B cell (primary cell): ENCODE data around the gene CBX2. TPM values are rescaled to one million over a fixed set of nuclear protein-coding genes. Genes with fewer than 3 reads are reported as not detected.
A peak's percentile ranks its signal among the peaks of the same experiment; 100 is the strongest.

Experiments used
- ATAC-seq: fragments of 200-7000 bp; cut with Tn5 transposase; one replicate; pipeline ENCODE4 v1.10.0; 2021; ENCODE audit warnings: low read depth, mild to moderate bottlenecking, moderate number of reproducible peaks, moderate library complexity
- CTCF ChIA-PET: fragments of 350-600 bp; sonication (Branson Sonifier 250); formaldehyde crosslinking; loops from one replicate; lab custom pipeline; 2021; ENCODE audit warnings: antibody characterized with exemption, inconsistent platforms; lab: Charles Lee
- POLR2A ChIA-PET: fragments of 350-600 bp; sonication (Branson Sonifier 250); formaldehyde crosslinking; loops from one replicate; lab custom pipeline; 2021; ENCODE audit warnings: antibody characterized with exemption; lab: Charles Lee
- DNase-seq: peaks from one replicate; pipeline ENCODE4 v3.0.0; 2013
- H2AFZ ChIP-seq: 2 replicates; pipeline ENCODE4 v1.6.1; 2012; ENCODE audit warnings: mild to moderate bottlenecking, low read depth, low read length; ENCODE audit not compliant: insufficient read depth, poor library complexity, severe bottlenecking
- H3K27ac ChIP-seq, 2 donors: 1 replicate in 1 of 2; 2 replicates in 1 of 2; pipeline ENCODE4 v1.5.1; 2012 to 2013; ENCODE audit warnings: low read length in 2 of 2, mild to moderate bottlenecking in 2 of 2, moderate library complexity in 1 of 2
- H3K27me3 ChIP-seq, 4 experiments: fragments of 200-600 bp in 1 of 4; sonication (generic) in 1 of 4; replicated peaks in 1 of 4; 1 replicate in 2 of 4; 2 replicates in 2 of 4; pipeline versions ENCODE4 v1.6.1 to v1.7.0; 2013 to 2016; ENCODE audit warnings: low read length in 3 of 4, mild to moderate bottlenecking in 2 of 4, mixed read lengths in 1 of 4, moderate library complexity in 1 of 4; ENCODE audit not compliant: insufficient read depth in 4 of 4, control insufficient read depth in 3 of 4; ENCODE audit errors: control extremely low read depth in 1 of 4
- H3K36me3 ChIP-seq, 2 experiments: replicated peaks in 1 of 2; 1 replicate in 1 of 2; 2 replicates in 1 of 2; pipeline versions ENCODE4 v1.6.1 to v1.7.1; 2013; ENCODE audit warnings: low read length in 1 of 2; ENCODE audit not compliant: insufficient read depth in 2 of 2, control insufficient read depth in 1 of 2; ENCODE audit errors: control extremely low read depth in 1 of 2, extremely low read depth in 1 of 2
- H3K4me1 ChIP-seq, 2 donors: fragments of 200-600 bp in 1 of 2; sonication (generic) in 1 of 2; 1 replicate in 1 of 2; 2 replicates in 1 of 2; pipeline versions ENCODE4 v1.5.1 to v1.6.1; 2013 to 2017; ENCODE audit warnings: low read length in 2 of 2; ENCODE audit not compliant: control insufficient read depth in 2 of 2, insufficient read depth in 2 of 2
- H3K4me2 ChIP-seq: replicated peaks from 2 replicates; pipeline ENCODE3; 2012; ENCODE audit warnings: mild to moderate bottlenecking, low read depth, low read length; ENCODE audit not compliant: poor library complexity, severe bottlenecking
- H3K4me3 ChIP-seq, 5 experiments: fragments of 200-600 bp in 1 of 5; sonication (generic) in 1 of 5; 1 replicate in 3 of 5; 2 replicates in 2 of 5; pipeline versions ENCODE4 v1.5.1 to v1.7.0; 2011 to 2016; ENCODE audit warnings: low read length in 4 of 5, mild to moderate bottlenecking in 4 of 5, low read depth in 2 of 5, control low read depth in 1 of 5, moderate library complexity in 1 of 5; ENCODE audit not compliant: insufficient read depth in 1 of 5; ENCODE audit errors: control extremely low read depth in 1 of 5, extremely low read depth in 1 of 5
- H3K79me2 ChIP-seq: fragments of 200-600 bp; sonication (generic); one replicate; pipeline ENCODE4 v1.6.0; 2016; ENCODE audit warnings: low read length; ENCODE audit not compliant: control insufficient read depth, insufficient read depth
- H3K9ac ChIP-seq: fragments of 200-600 bp; sonication (generic); 2 replicates; pipeline ENCODE4 v1.6.1; 2017; ENCODE audit warnings: mild to moderate bottlenecking, low read length, moderate library complexity
- H3K9me3 ChIP-seq, 3 donors: one replicate each; pipeline versions ENCODE4 v1.6.1 to v1.7.1; 2013; ENCODE audit warnings: low read length in 2 of 3; ENCODE audit not compliant: control insufficient read depth in 2 of 3, insufficient read depth in 1 of 3; ENCODE audit errors: control extremely low read depth in 1 of 3
- H4K20me1 ChIP-seq: 2 replicates; pipeline ENCODE4 v1.6.0; 2012; ENCODE audit warnings: mild to moderate bottlenecking, low read length; ENCODE audit not compliant: insufficient read depth, control insufficient read depth, poor library complexity, severe bottlenecking
- H3K27ac Mint-ChIP-seq: one replicate; pipeline ENCODE4 v1.8.0; 2021; ENCODE audit warnings: mixed read lengths
- H3K27me3 Mint-ChIP-seq: one replicate; pipeline ENCODE4 v1.8.0; 2021; ENCODE audit warnings: mixed read lengths
- H3K4me1 Mint-ChIP-seq: one replicate; pipeline ENCODE4 v1.8.0; 2021; ENCODE audit warnings: mixed read lengths
- H3K4me3 Mint-ChIP-seq: one replicate; pipeline ENCODE4 v1.8.0; 2021; ENCODE audit warnings: mixed read lengths
- H3K9me3 Mint-ChIP-seq: one replicate; pipeline ENCODE4 v1.8.0; 2022; ENCODE audit warnings: mixed read lengths; ENCODE audit not compliant: insufficient read depth
- EZH2 ChIP-seq: IDR thresholded peaks from 2 replicates; pipeline ENCODE4 v1.6.1; 2012; ENCODE audit warnings: borderline replicate concordance, low read depth, mild to moderate bottlenecking, moderate library complexity, low read length; ENCODE audit not compliant: insufficient read depth, poor library complexity, severe bottlenecking
- WGBS: methylation state at CpG from one replicate; pipeline ENCODE4 v1.1.5; 2013; ENCODE audit warnings: missing lambda C conversion rate; ENCODE audit not compliant: insufficient coverage; 5-methylcytosine and 5-hydroxymethylcytosine counted together
- intact Hi-C: fragments of 100-400 bp; cut with micrococcal nuclease; formaldehyde crosslinking; loops from one replicate; pipeline ENCODE4 v1.10.0; 2022
- polyA plus RNA-seq: library from polyadenylated mRNA; depleted of rRNA; stranded (reverse); fragments of >200 nt; gene quantifications from 2 replicates; pipeline ENCODE4 v1.2.3, GENCODE V29; 2012
- total RNA-seq, 2 donors: library from RNA; stranded (reverse); fragments of 120-200 nt in 1 of 2; gene quantifications; 1 replicate in 1 of 2; 2 replicates in 1 of 2; pipeline versions ENCODE4 v1.2.3 to v1.2.4, GENCODE V29; 2013 to 2022
- TF ChIP-seq, protein P1 (sequence below): fragments of 200-600 bp; IDR thresholded peaks from one replicate; pipeline ENCODE4 v1.8.0; 2022; ENCODE audit warnings: antibody characterized with exemption, mild to moderate bottlenecking

The CBX2 gene
- total and polyA plus RNA-seq, 2 donors (not counting 1 experiment from before 2014, with no cell fraction given): 0.10 to 0.47 TPM

DNA sequence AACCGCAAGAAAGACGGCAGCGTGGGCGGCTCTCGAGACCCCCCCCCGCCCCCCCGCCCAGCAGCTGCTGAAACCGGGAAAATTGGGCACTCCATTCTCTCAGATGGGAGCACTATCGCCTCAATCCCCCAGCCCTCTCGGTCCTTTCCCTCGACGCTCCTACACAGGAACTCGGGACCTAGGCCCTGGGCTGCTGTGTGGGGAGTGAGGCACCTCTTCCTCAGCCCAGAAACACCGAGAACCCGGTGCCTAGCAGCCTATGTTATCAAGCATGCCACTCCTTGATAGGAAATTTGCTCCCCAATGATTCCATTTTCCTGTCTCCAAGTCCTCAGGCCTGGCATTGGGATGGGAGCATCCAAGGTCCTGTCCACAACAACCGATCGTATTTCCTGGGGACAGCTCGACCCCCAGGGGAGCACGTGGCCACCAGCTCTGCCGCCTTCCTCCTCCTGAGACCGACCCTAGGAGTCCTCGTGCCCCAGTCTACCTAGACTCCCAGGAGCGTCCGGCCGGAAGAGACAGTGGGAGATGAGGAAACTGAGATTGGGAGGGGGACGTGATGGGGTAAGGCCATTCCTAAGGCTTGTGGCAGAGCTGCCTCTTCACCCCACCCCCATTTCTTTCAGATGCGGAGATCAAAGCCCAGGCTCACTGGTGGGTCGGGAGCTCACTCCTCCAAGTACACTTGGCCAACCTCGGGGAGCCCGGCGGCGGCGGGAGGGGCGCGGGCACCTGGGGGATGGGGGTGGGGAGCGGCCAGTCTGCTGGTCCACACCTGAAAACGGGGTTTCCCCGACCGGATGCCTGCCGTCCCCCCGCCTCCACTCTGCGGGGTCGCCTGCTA is 36.4 kb downstream of the CBX2 start:
- 3% methylated on average over 29 of the region's 43 CpGs for WGBS
- Mint-ChIP-seq H3K9me3 (no peaks in the 10 kb centered on the region), H3K27me3 (peaks cover 43% of the 10 kb centered on the region), H3K4me3 (peak overlapping the region; percentile 51), H3K27ac (peak overlapping the region; percentile 67), H3K4me1 (peaks cover 25% of the 10 kb centered on the region)
- peak; percentile 55 for DNase-seq
- ChIA-PET CTCF (interaction anchor here (0.9 to 3.6 kb wide), 5 partner anchors 15 to 28 kb away, joined by 3 to 21 read pairs (median 11); partner anchors contain the start of gene CBX4), POLR2A (interaction anchor here (0.6 to 2.3 kb wide), 5 partner anchors 13 to 25 kb away, joined by 3 to 7 read pairs (median 5); partner anchors contain the start of genes CBX4 and CBX8)
- no peaks in the 10 kb centered on the region for H3K79me2 ChIP-seq
- H3K4me3 ChIP-seq: no peak overlapping the region
- ATAC-seq: no peak
- H3K36me3 ChIP-seq: no peaks in the 10 kb centered on the region
- H2AFZ ChIP-seq: peak overlapping the region; percentile 19
- no peak overlapping the region for H3K27ac ChIP-seq
- H3K9ac ChIP-seq: peak overlapping the region; percentile 26
- H3K4me1 ChIP-seq: peaks cover 47% of the 10 kb centered on the region in 2 donors
- peak overlapping the region; percentile 68 for H3K4me2 ChIP-seq
- H3K9me3 ChIP-seq: peaks cover 0 to 46% (median 0%) of the 10 kb centered on the region in 3 donors
- intact Hi-C loops: loop anchor here (1.0 kb wide), 2 partner anchors 13 to 28 kb away; no protein-coding TSS in a partner anchor
- TF ChIP-seq, protein P1, sequence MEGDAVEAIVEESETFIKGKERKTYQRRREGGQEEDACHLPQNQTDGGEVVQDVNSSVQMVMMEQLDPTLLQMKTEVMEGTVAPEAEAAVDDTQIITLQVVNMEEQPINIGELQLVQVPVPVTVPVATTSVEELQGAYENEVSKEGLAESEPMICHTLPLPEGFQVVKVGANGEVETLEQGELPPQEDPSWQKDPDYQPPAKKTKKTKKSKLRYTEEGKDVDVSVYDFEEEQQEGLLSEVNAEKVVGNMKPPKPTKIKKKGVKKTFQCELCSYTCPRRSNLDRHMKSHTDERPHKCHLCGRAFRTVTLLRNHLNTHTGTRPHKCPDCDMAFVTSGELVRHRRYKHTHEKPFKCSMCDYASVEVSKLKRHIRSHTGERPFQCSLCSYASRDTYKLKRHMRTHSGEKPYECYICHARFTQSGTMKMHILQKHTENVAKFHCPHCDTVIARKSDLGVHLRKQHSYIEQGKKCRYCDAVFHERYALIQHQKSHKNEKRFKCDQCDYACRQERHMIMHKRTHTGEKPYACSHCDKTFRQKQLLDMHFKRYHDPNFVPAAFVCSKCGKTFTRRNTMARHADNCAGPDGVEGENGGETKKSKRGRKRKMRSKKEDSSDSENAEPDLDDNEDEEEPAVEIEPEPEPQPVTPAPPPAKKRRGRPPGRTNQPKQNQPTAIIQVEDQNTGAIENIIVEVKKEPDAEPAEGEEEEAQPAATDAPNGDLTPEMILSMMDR: no peak
- peak; percentile 86 for TF ChIP-seq EZH2
- H4K20me1 ChIP-seq: peaks cover 41% of the 10 kb centered on the region
- peaks cover 0 to 80% (median 51%) of the 10 kb centered on the region in 4 experiments for H3K27me3 ChIP-seq
